IPS DF 6.9 (cell line): Measurements from ENCODE around the gene PTTG1IP.

ENCODE experiments used
- DNase-seq: peaks from one replicate; pipeline ENCODE4 v3.0.0-alpha.2; 2013; ENCODE audit warnings: low read depth, low spot score
- H3K27ac ChIP-seq: one replicate; pipeline ENCODE4 v1.5.1; 2013; ENCODE audit warnings: low read length, control low read depth
- H3K27me3 ChIP-seq: 2 replicates; pipeline ENCODE4 v1.6.1; 2013; ENCODE audit warnings: mild to moderate bottlenecking, low read length; ENCODE audit not compliant: control insufficient read depth, insufficient read depth
- H3K36me3 ChIP-seq: 2 replicates; pipeline ENCODE4 v1.6.1; 2013; ENCODE audit warnings: low read length; ENCODE audit not compliant: control insufficient read depth, insufficient read depth
- H3K4me1 ChIP-seq: 2 replicates; pipeline ENCODE4 v1.6.1; 2013; ENCODE audit warnings: low read length; ENCODE audit not compliant: control insufficient read depth, insufficient read depth
- H3K4me3 ChIP-seq: 2 replicates; pipeline ENCODE4 v1.5.1; 2013; ENCODE audit warnings: mild to moderate bottlenecking, low read length
- H3K9me3 ChIP-seq: 2 replicates; pipeline ENCODE4 v1.6.1; 2013; ENCODE audit warnings: low read length, inconsistent platforms; ENCODE audit not compliant: control insufficient read depth, insufficient read depth
- WGBS: extraction: QIAGEN DNeasy Blood & Tissue Kit; methylation state at CpG from one replicate; pipeline ENCODE4 v1.1.7; 2013; ENCODE audit warnings: mixed read lengths, missing lambda C conversion rate; ENCODE audit not compliant: insufficient read length, insufficient coverage; 5-methylcytosine and 5-hydroxymethylcytosine counted together

Gene PTTG1IP

GRCh38 chr21:44800103-44800502 is 73.4 kb downstream of the PTTG1IP start:
- no peaks in the 10 kb centered on the region for H3K4me1 ChIP-seq
- WGBS: no CpG with 5 or more reads among the region's 12 CpGs
- no peaks in the 10 kb centered on the region for H3K27me3 ChIP-seq
- DNase-seq: no peak
- no peaks in the 10 kb centered on the region; the same call in 1 of the 2 replicates for H3K36me3 ChIP-seq
- H3K4me3 ChIP-seq: no peak overlapping the region
- no peak overlapping the region for H3K27ac ChIP-seq
- no peaks in the 10 kb centered on the region for H3K9me3 ChIP-seq

DNA sequence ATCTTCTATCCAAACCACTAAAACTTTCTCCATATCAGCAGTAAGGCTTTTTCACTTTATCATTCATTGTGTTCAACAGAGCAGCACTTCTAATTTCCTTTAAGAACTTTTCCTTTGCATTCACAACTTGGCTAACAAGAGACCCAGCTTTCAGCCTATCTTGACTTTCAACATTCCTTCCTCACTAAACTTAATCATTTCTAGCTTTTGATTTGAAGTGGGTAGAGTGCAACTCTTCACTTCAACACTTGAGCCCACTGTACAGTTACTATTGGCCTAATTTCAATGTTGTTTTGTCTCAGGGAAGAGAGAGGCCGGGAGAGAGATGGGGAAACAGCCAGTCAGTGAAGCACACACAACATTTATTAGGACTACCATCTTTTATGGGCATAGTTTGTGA is 73.8 kb downstream of the PTTG1IP start:
- Histone ChIP-seq H3K27ac (no peak overlapping the region), H3K27me3 (no peaks in the 10 kb centered on the region), H3K36me3 (no peaks in the 10 kb centered on the region; the same call in 1 of the 2 replicates), H3K4me1 (no peaks in the 10 kb centered on the region), H3K9me3 (no peaks in the 10 kb centered on the region), H3K4me3 (no peak overlapping the region)
- WGBS: no CpG with 5 or more reads among the region's 1 CpG
- DNase-seq: no peak
